Measurements from ENCODE around the gene ZBTB46.

Gene ZBTB46

DNA sequence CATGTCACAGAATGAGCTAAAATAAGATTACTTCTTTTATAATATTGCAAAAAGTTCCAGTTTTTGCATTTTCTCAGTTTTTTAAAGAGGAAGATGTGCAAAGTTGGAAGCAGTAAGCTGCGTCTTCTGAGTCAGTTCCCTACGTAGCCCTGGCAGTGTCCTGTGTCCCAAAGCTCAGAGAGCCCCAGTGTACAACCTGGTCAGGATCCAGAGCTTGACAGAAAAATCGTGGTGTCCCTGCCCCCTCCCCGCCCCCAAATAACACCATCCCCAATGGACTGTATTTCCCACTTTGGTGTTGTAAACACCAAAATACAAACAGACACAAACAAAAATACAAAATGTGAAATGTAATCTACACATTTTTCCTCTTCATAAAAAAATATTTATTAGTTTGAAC lies 86.9 kb downstream of the ZBTB46 start:
- no peak for DNase-seq

DNA sequence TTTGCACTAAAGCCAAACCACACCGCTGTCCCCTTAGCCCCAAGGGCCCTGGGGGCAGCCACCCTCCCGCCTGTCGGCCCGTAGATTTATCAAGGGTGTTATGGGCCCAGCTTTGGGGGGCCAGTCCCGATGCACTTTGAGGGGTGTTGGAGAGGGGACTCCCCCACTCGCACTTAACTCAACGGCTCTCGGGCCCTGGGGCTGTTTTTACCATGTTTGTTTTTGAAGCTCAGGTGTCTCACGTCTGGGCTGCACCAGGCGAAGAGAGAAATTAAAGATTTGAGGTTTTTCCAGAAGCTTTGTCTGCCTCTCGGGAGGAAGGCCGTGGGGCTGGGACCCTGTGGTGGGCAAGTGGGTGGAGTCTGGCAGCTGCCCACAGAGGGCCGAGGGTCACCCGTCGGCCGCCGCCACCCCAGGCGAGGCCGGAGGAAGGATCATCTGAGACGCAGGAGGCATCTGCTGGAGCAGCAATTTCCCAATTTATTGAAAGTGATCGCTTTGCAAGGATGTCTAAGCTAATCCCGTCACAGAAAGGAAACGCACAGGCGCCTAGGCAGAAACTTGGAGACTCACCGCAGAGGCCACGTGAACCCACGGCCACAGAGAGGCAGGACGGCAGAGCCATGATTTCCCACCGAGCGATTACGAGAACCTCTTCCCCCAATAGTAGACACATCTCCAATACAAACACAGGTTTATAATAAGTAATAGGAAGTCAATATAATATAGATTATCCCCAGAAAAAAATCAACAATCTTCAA lies 87.7 kb downstream of the ZBTB46 start:
- DNase-seq: no peak

DNA sequence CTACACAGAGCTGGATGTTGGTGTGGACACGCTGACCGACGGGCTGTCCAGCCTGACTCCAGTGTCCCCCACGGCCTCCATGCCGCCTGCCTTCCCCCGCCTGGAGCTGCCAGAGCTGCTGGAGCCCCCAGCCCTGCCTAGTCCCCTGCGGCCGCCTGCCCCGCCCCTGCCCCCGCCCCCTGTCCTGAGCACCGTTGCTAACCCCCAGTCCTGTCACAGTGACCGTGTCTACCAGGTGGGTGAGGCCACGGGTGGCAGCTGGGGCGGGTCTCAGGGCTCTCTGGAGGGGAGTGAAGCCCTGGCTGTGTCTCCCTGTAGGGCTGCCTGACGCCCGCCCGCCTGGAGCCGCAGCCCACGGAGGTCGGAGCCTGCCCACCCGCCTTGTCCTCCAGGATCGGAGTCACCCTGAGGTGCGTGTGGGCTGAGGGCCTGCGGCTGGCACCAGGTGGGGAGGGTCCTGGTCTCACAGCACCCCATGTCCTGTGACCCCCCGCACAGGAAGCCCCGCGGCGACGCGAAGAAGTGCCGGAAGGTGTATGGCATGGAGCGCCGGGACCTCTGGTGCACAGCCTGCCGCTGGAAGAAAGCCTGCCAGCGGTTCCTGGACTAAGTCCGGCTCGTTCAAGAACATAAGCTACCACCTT lies 88.6 kb downstream of the ZBTB46 start:
- no peak for DNase-seq

- DNase-seq: no peak
Observed at GRCh38 chr20:63741676-63742380, 89.2 kb downstream of the ZBTB46 start.

DNA sequence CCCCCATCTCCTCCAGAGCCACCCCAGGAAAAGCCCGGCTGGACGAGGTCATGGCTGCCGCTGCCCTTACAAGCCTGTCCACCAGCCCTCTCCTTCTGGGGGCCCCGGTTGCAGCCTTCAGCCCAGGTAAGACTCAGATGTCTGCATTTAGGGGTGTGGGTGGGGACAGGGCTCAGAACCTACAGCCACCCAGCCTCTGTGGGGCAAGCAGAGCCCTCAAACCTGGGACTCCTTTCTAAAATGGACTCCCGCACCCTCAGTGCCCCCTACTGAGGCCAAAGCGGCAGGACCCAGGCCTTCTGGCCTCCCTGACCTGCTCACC lies 89.7 kb downstream of the ZBTB46 start:
- no peak for DNase-seq

GRCh38 chr20:63740627-63741353 lies 90.3 kb downstream of the ZBTB46 start:
- no peak for DNase-seq

DNA sequence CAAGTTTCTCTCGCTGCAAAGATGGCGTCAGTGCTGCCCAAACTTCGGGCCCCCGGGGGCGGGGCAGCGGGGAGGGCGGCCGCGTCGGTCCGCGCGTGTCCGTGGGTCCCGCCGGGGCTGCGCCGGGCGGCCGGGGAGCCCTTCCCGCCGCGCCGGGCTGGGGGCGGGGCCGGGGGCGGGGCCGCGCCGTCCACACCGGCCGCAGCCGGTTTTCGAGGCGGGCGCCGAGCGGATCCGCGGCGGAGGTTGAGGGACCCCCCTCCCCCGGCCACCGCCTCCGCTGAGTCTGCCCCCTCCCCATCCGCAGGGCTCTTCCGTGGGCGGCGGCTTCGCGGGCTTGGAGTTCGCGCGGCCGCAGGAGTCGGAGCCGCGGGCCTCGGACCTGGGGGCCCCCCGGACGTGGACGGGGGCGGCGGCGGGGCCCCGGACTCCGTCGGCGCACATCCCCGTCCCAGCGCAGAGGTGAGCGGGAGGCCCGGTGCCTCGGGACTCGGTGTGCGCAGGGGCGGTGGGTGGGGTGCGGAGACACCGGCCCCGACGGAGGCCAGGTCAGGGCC lies 90.9 kb downstream of the ZBTB46 start:
- no peak for DNase-seq

GRCh38 chr20:63739130-63740069 lies 91.7 kb downstream of the ZBTB46 start, which contains the start of gene SLC2A4RG:
SLC2A4RG (plus strand) TSS chr20:63739776; CDS start chr20:63739913, 137 bp downstream.
- DNase-seq: peak; percentile 66

DNA sequence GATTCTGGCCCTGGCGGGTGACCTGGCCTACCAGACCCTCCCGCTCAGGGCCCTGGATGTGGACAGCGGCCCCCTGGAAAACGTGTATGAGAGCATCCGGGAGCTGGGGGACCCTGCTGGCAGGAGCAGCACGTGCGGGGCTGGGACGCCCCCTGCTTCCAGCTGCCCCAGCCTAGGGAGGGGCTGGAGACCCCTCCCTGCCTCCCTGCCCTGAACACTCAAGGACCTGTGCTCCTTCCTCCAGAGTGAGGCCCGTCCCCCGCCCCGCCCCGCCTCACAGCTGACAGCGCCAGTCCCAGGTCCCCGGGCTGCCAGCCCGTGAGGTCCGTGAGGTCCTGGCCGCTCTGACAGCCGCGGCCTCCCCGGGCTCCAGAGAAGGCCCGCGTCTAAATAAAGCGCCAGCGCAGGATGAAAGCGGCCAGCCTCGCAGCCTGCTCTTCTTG lies 92.4 kb downstream of the ZBTB46 start:
- DNase-seq: no peak

GRCh38 chr20:63737945-63738686 lies 92.9 kb downstream of the ZBTB46 start:
- DNase-seq: no peak

- no peak for DNase-seq
Observed at GRCh38 chr20:63737695-63737944, 93.4 kb downstream of the ZBTB46 start.

GRCh38 chr20:63736893-63737694 lies 94.0 kb downstream of the ZBTB46 start:
- peak; percentile 67 for DNase-seq

DNA sequence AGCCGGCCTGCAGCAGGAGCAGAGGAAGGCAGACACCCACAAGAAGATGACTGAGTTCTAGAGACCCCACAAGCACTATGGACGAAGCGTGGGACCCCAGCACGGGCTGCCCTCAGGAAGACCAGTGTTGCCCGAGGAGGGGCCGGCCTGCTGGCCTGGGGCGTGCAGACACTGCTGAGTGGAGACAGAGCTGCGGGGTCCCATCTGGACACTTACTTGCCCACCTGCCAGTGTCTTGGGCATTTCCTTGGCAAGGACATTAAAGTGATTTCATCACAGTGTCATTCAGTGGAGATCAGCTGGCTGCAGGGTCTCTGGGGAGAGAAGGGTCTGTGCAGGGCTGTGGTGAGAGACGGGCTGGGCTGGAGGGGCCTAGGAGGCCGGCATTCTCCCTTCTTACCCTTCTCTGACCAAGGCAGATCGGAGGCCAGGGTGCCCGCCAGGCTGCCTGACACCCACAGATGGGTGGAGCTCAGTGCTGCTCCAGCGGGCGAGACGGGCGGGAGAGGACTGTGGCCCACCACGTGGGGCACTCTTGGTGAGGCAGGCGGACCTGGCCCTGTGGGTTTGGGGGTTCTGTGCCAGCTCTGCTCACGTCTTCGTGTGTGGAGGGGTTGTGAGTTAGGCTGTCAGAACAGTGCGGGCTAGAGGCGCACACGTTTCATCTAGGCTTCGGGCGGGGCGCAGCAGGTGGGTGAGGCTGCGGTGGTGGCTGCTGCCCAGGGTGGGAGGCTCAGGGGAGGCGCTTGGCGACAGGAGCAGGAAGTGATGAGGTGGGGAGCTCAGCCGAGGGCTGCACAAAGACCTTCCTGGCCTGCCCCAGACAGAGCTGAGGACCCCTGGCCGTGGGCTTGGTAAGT lies 95.0 kb downstream of the ZBTB46 start, which contains the start of gene LIME1:
Gene LIME1, plus strand, starts transcription at position 806 of the 860 bp plus-strand sequence. CDS start 886 bp downstream, outside the sequence.
- peak; percentile 75 for DNase-seq

- DNase-seq: no peak
Observed at GRCh38 chr20:63734946-63735858, 95.9 kb downstream of the ZBTB46 start.

- no peak for DNase-seq
Observed at GRCh38 chr20:63734111-63734945, 96.7 kb downstream of the ZBTB46 start.

DNA sequence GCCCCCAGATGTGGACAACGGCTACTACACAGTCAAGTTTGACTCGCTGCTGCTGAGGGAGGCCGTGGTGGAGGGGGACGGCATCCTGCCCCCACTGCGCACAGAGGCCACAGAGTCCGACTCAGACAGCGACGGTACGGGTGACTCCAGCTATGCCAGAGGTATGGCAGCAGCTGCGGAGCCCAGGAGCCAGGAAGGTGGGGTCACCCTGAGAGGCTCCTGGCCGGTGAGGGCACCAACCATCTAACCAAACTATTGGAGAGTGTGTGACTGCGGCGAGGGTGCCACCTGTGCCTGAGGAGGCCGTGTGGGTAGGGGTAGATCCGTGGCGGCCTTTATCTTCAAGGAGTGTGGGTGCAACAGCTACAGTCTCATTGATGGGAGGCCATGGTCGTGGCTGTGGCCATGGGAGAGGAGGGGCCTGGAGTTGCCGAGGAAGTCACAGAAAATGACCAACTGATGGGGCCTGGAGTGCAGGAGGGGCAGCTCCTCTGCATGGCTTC lies 97.4 kb downstream of the ZBTB46 start:
- no peak for DNase-seq

- DNase-seq: no peak
Observed at GRCh38 chr20:63733117-63733516, 97.9 kb downstream of the ZBTB46 start.

Measured in activated CD8-positive, alpha-beta memory T cell treated with anti-CD3 and anti-CD28 coated beads, Interleukin-2, amount 50 U/mL, for 4 hours (primary cell).